ENCODE data around the gene VWC2.

- TF ChIP-seq CTCF (IDR thresholded peaks at IDR 0.05) (no peak), USF1 (IDR thresholded peaks at IDR 0.05; ENCODE audit: borderline replicate concordance, low read depth) (no peak), NFIC (IDR thresholded peaks at IDR 0.05; ENCODE audit: borderline replicate concordance) (no peak), RCOR1 (IDR thresholded peaks at IDR 0.05; ENCODE audit: low read length) (no peak), GABPA (IDR thresholded peaks at IDR 0.05; ENCODE audit: low read depth) (no peak), POLR2AphosphoS5 (IDR thresholded peaks at IDR 0.05; ENCODE audit: low read depth, low read length) (no peak), CHD2 (IDR thresholded peaks at IDR 0.05; ENCODE audit: low read length, partially characterized antibody) (no peak), MXI1 (IDR thresholded peaks at IDR 0.05; ENCODE audit: low read depth, low read length) (no peak), IRF3 (IDR thresholded peaks at IDR 0.05; ENCODE audit: low read depth, low read length) (no peak)
These were observed 153.3 kb downstream of the VWC2 start for GRCh38 chr7:49926720-49927119.
